Natural killer cell (primary cell): ENCODE results near the gene CLIC5. TPM values are rescaled to one million over a fixed set of nuclear protein-coding genes. Genes with fewer than 3 reads are reported as not detected.

Source experiments
- ATAC-seq, 3 donors: fragments of 150-1000 bp in 2 of 3; fragments of 200-7000 bp in 1 of 3; cut with Tn5 transposase; 1 replicate in 1 of 3; 2 replicates in 2 of 3; pipeline ENCODE4 v1.10.0; 2021; ENCODE audit warnings: mild to moderate bottlenecking in 2 of 3, moderate library complexity in 2 of 3
- DNase-seq, 2 donors: peaks; one replicate each; pipeline versions ENCODE4 v3.0.0 to v3.0.0-alpha.2; 2013 to 2021; ENCODE audit warnings: mixed read lengths in 1 of 2
- H3K27ac ChIP-seq: one replicate; pipeline ENCODE4 v1.5.1; 2013; ENCODE audit warnings: mild to moderate bottlenecking, low read length
- H3K27me3 ChIP-seq: one replicate; pipeline ENCODE4 v1.6.1; 2013; ENCODE audit warnings: low read length; ENCODE audit not compliant: control insufficient read depth, insufficient read depth
- H3K36me3 ChIP-seq: one replicate; pipeline ENCODE4 v1.6.1; 2013; ENCODE audit warnings: low read length; ENCODE audit not compliant: control insufficient read depth, insufficient read depth
- H3K4me1 ChIP-seq: one replicate; pipeline ENCODE4 v1.6.1; 2013; ENCODE audit warnings: low read length; ENCODE audit not compliant: control insufficient read depth, insufficient read depth
- H3K4me3 ChIP-seq: one replicate; pipeline ENCODE4 v1.5.1; 2013; ENCODE audit warnings: low read length
- H3K9me3 ChIP-seq: one replicate; pipeline ENCODE4 v1.6.1; 2013; ENCODE audit warnings: low read length; ENCODE audit not compliant: control insufficient read depth, insufficient read depth
- H3K27ac Mint-ChIP-seq, 2 donors: one replicate each; pipeline ENCODE4 v1.8.0; 2022; ENCODE audit warnings: mild to moderate bottlenecking in 2 of 2, mixed read lengths in 2 of 2, moderate library complexity in 1 of 2
- H3K27me3 Mint-ChIP-seq, 2 donors: one replicate each; pipeline ENCODE4 v1.8.0; 2022; ENCODE audit warnings: low read depth in 2 of 2, mixed read lengths in 2 of 2
- H3K36me3 Mint-ChIP-seq: one replicate; pipeline ENCODE4 v1.8.0; 2022; ENCODE audit warnings: mixed read lengths
- H3K4me1 Mint-ChIP-seq, 2 donors: one replicate each; pipeline ENCODE4 v1.8.0; 2022; ENCODE audit warnings: mixed read lengths in 2 of 2
- H3K4me3 Mint-ChIP-seq: one replicate; pipeline ENCODE4 v1.8.0; 2022; ENCODE audit warnings: mild to moderate bottlenecking, moderate library complexity, mixed read lengths
- H3K9me3 Mint-ChIP-seq, 2 donors: one replicate each; pipeline ENCODE4 v1.8.0; 2022; ENCODE audit warnings: mixed read lengths in 2 of 2
- WGBS: methylation state at CpG from one replicate; pipeline ENCODE4 v1.1.7; 2013; ENCODE audit warnings: missing lambda C conversion rate; ENCODE audit not compliant: insufficient coverage; 5-methylcytosine and 5-hydroxymethylcytosine counted together
- intact Hi-C: fragments of 100-400 bp; cut with micrococcal nuclease; formaldehyde crosslinking; loops from one replicate; pipeline ENCODE4 v1.14.2; 2022
- total RNA-seq, 4 donors: library from RNA; stranded (reverse); fragments of 120-200 nt in 1 of 4; gene quantifications; one replicate each; pipeline versions ENCODE4 v1.2.3 to v1.2.4, GENCODE V29; 2013 to 2022
- TF ChIP-seq, protein P1 (sequence below): fragments of 200-600 bp; IDR thresholded peaks from one replicate; pipeline ENCODE4 v1.8.0; 2022; ENCODE audit warnings: antibody characterized with exemption

Gene CLIC5
- total RNA-seq, 3 donors from 2014 or later (not counting 1 experiment from before 2014, with no cell fraction given) = 0.52 to 1.7 (median 1.4) TPM

DNA sequence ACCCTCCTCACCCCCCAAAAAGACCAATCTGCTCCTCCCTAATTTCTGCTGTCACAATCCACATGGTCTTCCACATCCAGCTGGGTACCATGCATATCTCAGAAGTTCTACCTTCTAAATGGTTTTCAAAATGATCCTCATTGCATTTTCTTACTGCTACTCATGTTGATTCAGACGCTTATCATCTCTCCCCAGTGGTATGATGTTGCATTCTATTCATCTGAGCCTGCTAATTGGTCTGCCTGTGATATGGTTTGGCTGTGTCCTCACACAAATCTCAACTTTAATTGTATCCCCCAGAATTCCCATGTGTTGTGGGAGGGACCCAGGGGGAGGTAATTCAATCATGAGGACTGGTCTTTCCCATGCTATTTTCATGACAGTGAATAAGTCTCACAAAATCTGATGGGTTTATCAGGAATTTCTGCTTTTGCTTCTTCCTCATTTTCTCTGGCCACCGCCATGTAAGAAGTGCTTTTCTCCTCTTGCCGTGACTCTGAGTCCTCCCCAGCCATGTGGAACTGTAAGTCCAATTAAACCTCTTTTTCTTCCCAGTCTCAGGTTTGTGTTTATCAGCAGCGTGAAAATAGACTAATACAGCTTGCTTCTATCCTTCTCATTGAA, 41.4 kb upstream of the CLIC5 start:
- Mint-ChIP-seq H3K4me1 (peaks cover 3 to 6% of the 10 kb centered on the region in 2 donors), H3K9me3 (no peaks in the 10 kb centered on the region), H3K27me3 (peaks cover 19 to 26% of the 10 kb centered on the region in 2 donors), H3K27ac (no peak overlapping the region), H3K4me3 (no peak overlapping the region), H3K36me3 (no peaks in the 10 kb centered on the region)
- no peak for ATAC-seq
- Histone ChIP-seq H3K4me3 (no peak overlapping the region), H3K27me3 (peaks cover 4% of the 10 kb centered on the region), H3K9me3 (no peaks in the 10 kb centered on the region), H3K27ac (no peak overlapping the region), H3K4me1 (no peaks in the 10 kb centered on the region), H3K36me3 (no peaks in the 10 kb centered on the region)
- TF ChIP-seq, protein P1, sequence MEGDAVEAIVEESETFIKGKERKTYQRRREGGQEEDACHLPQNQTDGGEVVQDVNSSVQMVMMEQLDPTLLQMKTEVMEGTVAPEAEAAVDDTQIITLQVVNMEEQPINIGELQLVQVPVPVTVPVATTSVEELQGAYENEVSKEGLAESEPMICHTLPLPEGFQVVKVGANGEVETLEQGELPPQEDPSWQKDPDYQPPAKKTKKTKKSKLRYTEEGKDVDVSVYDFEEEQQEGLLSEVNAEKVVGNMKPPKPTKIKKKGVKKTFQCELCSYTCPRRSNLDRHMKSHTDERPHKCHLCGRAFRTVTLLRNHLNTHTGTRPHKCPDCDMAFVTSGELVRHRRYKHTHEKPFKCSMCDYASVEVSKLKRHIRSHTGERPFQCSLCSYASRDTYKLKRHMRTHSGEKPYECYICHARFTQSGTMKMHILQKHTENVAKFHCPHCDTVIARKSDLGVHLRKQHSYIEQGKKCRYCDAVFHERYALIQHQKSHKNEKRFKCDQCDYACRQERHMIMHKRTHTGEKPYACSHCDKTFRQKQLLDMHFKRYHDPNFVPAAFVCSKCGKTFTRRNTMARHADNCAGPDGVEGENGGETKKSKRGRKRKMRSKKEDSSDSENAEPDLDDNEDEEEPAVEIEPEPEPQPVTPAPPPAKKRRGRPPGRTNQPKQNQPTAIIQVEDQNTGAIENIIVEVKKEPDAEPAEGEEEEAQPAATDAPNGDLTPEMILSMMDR = no peak
- no peak for DNase-seq
- 97% methylated on average over 3 of the region's 4 CpGs for WGBS
- intact Hi-C loops = no loop called here

DNA sequence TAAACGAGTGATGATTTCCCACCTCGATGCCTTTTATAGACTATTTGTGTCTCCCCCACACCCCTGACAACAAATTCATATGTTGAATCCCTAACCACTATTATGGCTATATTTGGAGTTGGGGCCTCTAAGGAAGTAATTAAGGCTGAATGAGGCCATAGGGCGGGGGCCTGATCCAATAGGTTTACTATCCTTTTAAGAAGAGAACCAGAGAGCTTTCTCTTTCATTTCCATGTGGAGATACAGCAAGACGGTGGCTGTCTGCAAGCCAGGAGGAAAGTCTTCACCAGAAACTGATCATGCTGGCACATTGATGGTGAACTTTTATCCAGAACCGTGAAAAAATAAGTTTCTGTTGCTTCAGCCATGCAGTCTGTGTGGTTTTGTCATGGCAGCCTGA, 38.9 kb upstream of the CLIC5 start:
- Histone ChIP-seq H3K4me3 (no peak overlapping the region), H3K27me3 (peaks cover 4% of the 10 kb centered on the region), H3K27ac (no peak overlapping the region), H3K36me3 (no peaks in the 10 kb centered on the region), H3K9me3 (no peaks in the 10 kb centered on the region), H3K4me1 (no peaks in the 10 kb centered on the region)
- intact Hi-C loops = no loop called here
- H3K27ac Mint-ChIP-seq = no peak overlapping the region
- DNase-seq (no peak), ATAC-seq (no peak)
- 84% methylated on average over 5 of the region's 5 CpGs for WGBS
- H3K4me1 Mint-ChIP-seq = peaks cover 0 to 6% of the 10 kb centered on the region in 2 donors
- H3K27me3 Mint-ChIP-seq = peaks cover 19 to 36% of the 10 kb centered on the region in 2 donors
- H3K36me3 Mint-ChIP-seq = no peaks in the 10 kb centered on the region
- H3K4me3 Mint-ChIP-seq = no peak overlapping the region
- TF ChIP-seq, protein P1 = no peak
- no peaks in the 10 kb centered on the region for H3K9me3 Mint-ChIP-seq

DNA sequence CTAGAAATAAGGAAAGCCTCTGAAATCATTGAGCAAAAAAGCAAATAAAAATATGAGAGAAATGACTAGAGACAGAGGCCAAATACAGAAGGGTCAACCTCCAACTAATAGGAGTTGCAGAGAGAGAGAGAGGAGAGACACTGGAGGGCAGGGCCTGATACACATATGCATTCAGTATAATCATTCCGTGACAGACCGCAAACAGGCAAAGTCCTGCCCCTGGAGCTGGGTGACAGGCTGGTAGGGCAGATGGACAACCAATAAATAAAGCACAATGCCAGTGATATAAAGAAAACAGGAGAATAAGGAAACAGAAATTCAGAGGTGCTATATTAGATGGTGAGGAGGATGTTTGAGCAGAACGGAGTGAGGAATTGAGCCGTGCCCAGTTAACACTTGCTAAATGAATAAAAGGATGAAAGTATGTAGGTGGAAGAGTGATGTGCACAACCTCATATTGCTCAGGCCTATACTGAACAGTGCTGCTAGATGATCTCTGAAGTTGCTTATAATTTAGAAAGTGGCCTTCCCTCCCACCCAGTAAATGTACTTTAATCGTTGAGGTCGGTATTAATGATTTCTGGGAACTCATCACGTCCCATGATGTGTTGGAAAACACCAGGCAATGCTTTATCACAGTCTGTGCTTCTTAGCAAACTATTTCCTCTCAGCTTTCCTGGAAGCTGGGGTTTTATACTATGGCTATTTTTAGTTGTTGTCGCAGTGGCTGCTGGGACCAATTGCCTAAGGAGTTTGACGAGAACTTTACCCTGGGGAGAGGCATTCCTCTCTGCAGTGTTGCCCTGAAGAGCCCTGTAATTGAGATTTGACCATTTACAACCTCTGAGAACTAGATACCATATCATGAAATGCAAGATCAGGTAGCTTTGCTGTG, 37.6 kb upstream of the CLIC5 start:
- intact Hi-C loops = no loop called here
- Histone ChIP-seq H3K36me3 (no peaks in the 10 kb centered on the region), H3K27ac (no peak overlapping the region), H3K4me1 (no peaks in the 10 kb centered on the region), H3K9me3 (no peaks in the 10 kb centered on the region), H3K4me3 (no peak overlapping the region), H3K27me3 (peaks cover 4% of the 10 kb centered on the region)
- no peaks in the 10 kb centered on the region for H3K9me3 Mint-ChIP-seq
- peaks cover 19 to 35% of the 10 kb centered on the region in 2 donors for H3K27me3 Mint-ChIP-seq
- WGBS = 45% methylated on average over 9 of the region's 9 CpGs
- ATAC-seq = no peak
- H3K4me3 Mint-ChIP-seq = no peak overlapping the region
- no peak overlapping the region for H3K27ac Mint-ChIP-seq
- no peaks in the 10 kb centered on the region for H3K36me3 Mint-ChIP-seq
- no peak for DNase-seq
- TF ChIP-seq, protein P1 = no peak
- peaks cover 0 to 6% of the 10 kb centered on the region in 2 donors for H3K4me1 Mint-ChIP-seq
